GM23338 (cell line): ENCODE data around the gene ZFHX3. TPM values are rescaled to one million over a fixed set of nuclear protein-coding genes. Genes with fewer than 3 reads are reported as not detected.

Source experiments
- ATAC-seq: fragments of 200-7000 bp; cut with Tn5 transposase; 3 replicates; pipeline ENCODE4 v1.9.1; 2020
- DNase-seq: peaks from one replicate; pipeline ENCODE4 v3.0.0-alpha.2; 2015; ENCODE audit warnings: low spot score
- H2AFZ ChIP-seq: fragments of 200-600 bp; sonication (generic); 2 replicates; pipeline ENCODE4 v1.8.0; 2016; ENCODE audit warnings: antibody characterized with exemption, mild to moderate bottlenecking, moderate library complexity
- H3F3A ChIP-seq: fragments of 200-600 bp; sonication (generic); replicated peaks from 2 replicates; pipeline ENCODE4 v1.8.0; 2017; ENCODE audit warnings: antibody characterized with exemption, mixed run types, low read depth
- H3K27ac ChIP-seq: fragments of 200-600 bp; sonication (generic); 2 replicates; pipeline ENCODE4 v1.6.1; 2016; ENCODE audit warnings: low read depth
- H3K27me3 ChIP-seq: fragments of 200-600 bp; sonication (generic); 2 replicates; pipeline ENCODE4 v1.8.0; 2016; ENCODE audit warnings: mild to moderate bottlenecking, mixed run types, moderate library complexity; ENCODE audit not compliant: insufficient read depth
- H3K36me3 ChIP-seq: fragments of 200-600 bp; sonication (generic); 2 replicates; pipeline ENCODE4 v1.8.0; 2016; ENCODE audit warnings: mild to moderate bottlenecking; ENCODE audit not compliant: insufficient read depth
- H3K4me1 ChIP-seq: fragments of 200-600 bp; sonication (generic); 2 replicates; pipeline ENCODE4 v1.8.0; 2016; ENCODE audit warnings: mild to moderate bottlenecking, moderate library complexity; ENCODE audit not compliant: insufficient read depth
- H3K4me2 ChIP-seq: fragments of 200-600 bp; sonication (generic); 2 replicates; pipeline ENCODE4 v1.7.1; 2017; ENCODE audit warnings: mixed run types
- H3K4me3 ChIP-seq: fragments of 200-600 bp; sonication (generic); 2 replicates; pipeline ENCODE4 v1.6.1; 2016; ENCODE audit warnings: mixed run types
- H3K79me2 ChIP-seq: fragments of 200-600 bp; sonication (generic); replicated peaks from 2 replicates; pipeline ENCODE4 v1.8.0; 2017; ENCODE audit warnings: mild to moderate bottlenecking; ENCODE audit not compliant: insufficient read depth
- H3K9me2 ChIP-seq: fragments of 200-600 bp; sonication (generic); 2 replicates; pipeline ENCODE4 v1.8.0; 2017; ENCODE audit not compliant: insufficient read depth
- H4K20me1 ChIP-seq: fragments of 200-600 bp; sonication (generic); replicated peaks from 2 replicates; pipeline ENCODE4 v1.8.0; 2017; ENCODE audit warnings: mild to moderate bottlenecking; ENCODE audit not compliant: insufficient read depth
- H3K27ac Mint-ChIP-seq: 2 replicates; pipeline ENCODE4 v1.8.0; 2020; ENCODE audit warnings: inconsistent platforms, mild to moderate bottlenecking, moderate library complexity, mixed read lengths
- H3K27me3 Mint-ChIP-seq: 3 replicates; pipeline ENCODE4 v1.8.0; 2022; ENCODE audit warnings: low read depth, mild to moderate bottlenecking, moderate library complexity, mixed read lengths, inconsistent platforms; ENCODE audit not compliant: insufficient read depth, poor library complexity
- H3K36me3 Mint-ChIP-seq: 3 replicates; pipeline ENCODE4 v1.8.0; 2021; ENCODE audit warnings: low read depth, mild to moderate bottlenecking, inconsistent platforms, moderate library complexity, mixed read lengths
- H3K4me1 Mint-ChIP-seq: 3 replicates; pipeline ENCODE4 v1.8.0; 2020; ENCODE audit warnings: mild to moderate bottlenecking, inconsistent platforms, mixed read lengths
- H3K4me3 Mint-ChIP-seq: 3 replicates; pipeline ENCODE4 v1.8.0; 2021; ENCODE audit warnings: moderate library complexity, mild to moderate bottlenecking, inconsistent platforms, mixed read lengths
- H3K9me3 Mint-ChIP-seq: 3 replicates; pipeline ENCODE4 v1.8.0; 2020; ENCODE audit warnings: moderate library complexity, mild to moderate bottlenecking, inconsistent platforms, mixed read lengths
- CREB1 ChIP-seq: fragments of 250-450 bp; sonication (Bioruptor Pico); IDR thresholded peaks from 2 replicates; pipeline ENCODE4 v1.5.0; 2020; ENCODE audit warnings: low read depth, mild to moderate bottlenecking, moderate library complexity
- CTCF ChIP-seq, 2 experiments: fragments of 200-600 bp in 1 of 2; sonication (generic) in 1 of 2; conservative IDR thresholded peaks; 2 replicates each; pipeline versions ENCODE4 v1.5.1 to v1.6.1; 2016 to 2017; ENCODE audit warnings: antibody characterized with exemption in 2 of 2, low read depth in 2 of 2, mild to moderate bottlenecking in 2 of 2, moderate library complexity in 1 of 2
- ETS1 ChIP-seq: IDR thresholded peaks from 2 replicates; pipeline ENCODE4 v1.6.1; 2016; ENCODE audit warnings: antibody characterized with exemption
- JUNB ChIP-seq: IDR thresholded peaks from one replicate; pipeline ENCODE4 v1.6.1; 2016; ENCODE audit warnings: antibody characterized with exemption; ENCODE audit not compliant: unreplicated experiment
- NANOG ChIP-seq: IDR thresholded peaks from 2 replicates; pipeline ENCODE4 v1.6.1; 2016; ENCODE audit warnings: antibody characterized with exemption, borderline replicate concordance
- POLR2AphosphoS5 ChIP-seq: IDR thresholded peaks from 2 replicates; pipeline ENCODE4 v1.6.1; 2016; ENCODE audit warnings: antibody characterized with exemption, low read depth
- STAT1 ChIP-seq: IDR thresholded peaks from one replicate; pipeline ENCODE4 v1.6.1; 2016; ENCODE audit warnings: antibody characterized with exemption; ENCODE audit not compliant: unreplicated experiment
- ZNF462 ChIP-seq: fragments of 250-450 bp; sonication (Bioruptor Pico); IDR thresholded peaks from 2 replicates; pipeline ENCODE4 v1.5.0; 2020; ENCODE audit warnings: mild to moderate bottlenecking, moderate library complexity
- polyA plus RNA-seq: library from polyadenylated mRNA; unstranded; fragments of >200 nt; fragmentation: Nextera tagmentation; extraction: Ambion mirVana; gene quantifications from 2 replicates; pipeline ENCODE4 v1.2.1, GENCODE V29; 2016
- total RNA-seq: library from RNA; depleted of rRNA; stranded (reverse); fragments of >200 nt; shearing (Covaris generic); gene quantifications from 2 replicates; pipeline ENCODE4 v1.2.3, GENCODE V29; 2014

The ZFHX3 gene
- total and polyA plus RNA-seq, 2 experiments from 2014 or later, result 1.0 to 1.5 TPM

DNA sequence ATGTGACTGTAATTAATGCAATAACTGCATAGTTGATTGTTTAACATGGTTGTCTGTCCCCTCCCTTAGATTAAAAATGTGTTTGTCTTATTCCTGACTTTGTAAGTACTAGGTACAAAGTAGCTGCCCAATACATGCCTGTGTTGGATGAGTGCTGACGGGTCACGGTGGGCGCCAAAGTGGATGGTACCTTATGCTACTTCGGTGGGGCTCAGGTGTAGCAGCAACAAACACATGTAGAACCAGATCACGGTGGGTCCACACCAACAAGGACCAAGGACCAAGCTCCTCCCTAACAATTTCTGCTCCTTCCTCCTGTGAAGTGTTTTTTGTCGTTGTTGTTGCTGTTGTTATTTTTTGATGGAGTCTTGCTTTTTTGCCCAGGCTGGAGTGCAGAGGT, 46.4 kb upstream of the ZFHX3 start:
- no peak overlapping the region for H3K4me3 ChIP-seq
- ATAC-seq, result no peak
- TF ChIP-seq JUNB (no peak), CTCF (conservative IDR thresholded peaks at IDR 0.05; ENCODE audit: low read depth in 2 of 2) (no peak), NANOG (no peak), STAT1 (no peak), CREB1 (CRISPR knock-in tag) (no peak), POLR2AphosphoS5 (no peak), ETS1 (no peak)
- H3K9me2 ChIP-seq, result no peaks in the 10 kb centered on the region
- H3K4me2 ChIP-seq, result no peak overlapping the region
- H3K4me1 ChIP-seq, result no peaks in the 10 kb centered on the region
- no peak overlapping the region for H2AFZ ChIP-seq
- H3K9me3 Mint-ChIP-seq, result no peaks in the 10 kb centered on the region
- H3K27me3 Mint-ChIP-seq, result peaks cover 3% of the 10 kb centered on the region
- H3K4me1 Mint-ChIP-seq, result 0 out of 3 replicates have a peak, but pooled peaks cover 2% of the 10 kb centered on the region
- H3K36me3 Mint-ChIP-seq, result no peaks in the 10 kb centered on the region
- H3K27me3 ChIP-seq, result no peaks in the 10 kb centered on the region
- H3K27ac Mint-ChIP-seq, result no peak overlapping the region
- H3K79me2 ChIP-seq, result no peaks in the 10 kb centered on the region
- H4K20me1 ChIP-seq, result no peaks in the 10 kb centered on the region
- DNase-seq, result no peak
- H3F3A ChIP-seq, result no peaks in the 10 kb centered on the region
- H3K36me3 ChIP-seq, result no peaks in the 10 kb centered on the region
- H3K27ac ChIP-seq, result no peak overlapping the region
- H3K4me3 Mint-ChIP-seq, result no peak overlapping the region

- Mint-ChIP-seq H3K36me3 (no peaks in the 10 kb centered on the region), H3K27me3 (peaks cover 3% of the 10 kb centered on the region), H3K9me3 (no peaks in the 10 kb centered on the region), H3K4me1 (0 out of 3 replicates have a peak, but pooled peaks cover 2% of the 10 kb centered on the region), H3K27ac (no peak overlapping the region), H3K4me3 (no peak overlapping the region)
- H2AFZ ChIP-seq, result no peak overlapping the region; the same call in 1 of the 2 replicates
- no peak overlapping the region for H3K4me3 ChIP-seq
- DNase-seq (no peak), ATAC-seq (no peak)
- no peak overlapping the region for H3K4me2 ChIP-seq
- H3K9me2 ChIP-seq, result no peaks in the 10 kb centered on the region
- H3K27me3 ChIP-seq, result no peaks in the 10 kb centered on the region
- H4K20me1 ChIP-seq, result no peaks in the 10 kb centered on the region
- H3K4me1 ChIP-seq, result no peaks in the 10 kb centered on the region
- H3F3A ChIP-seq, result no peaks in the 10 kb centered on the region
- no peak for TF ChIP-seq CREB1 (CRISPR knock-in tag)
- no peak for TF ChIP-seq CTCF (conservative IDR thresholded peaks at IDR 0.05; ENCODE audit: low read depth in 2 of 2)
- no peak for TF ChIP-seq STAT1
- TF ChIP-seq ZNF462 (CRISPR knock-in tag), result no peak
- no peaks in the 10 kb centered on the region for H3K36me3 ChIP-seq
- H3K27ac ChIP-seq, result no peak overlapping the region
- no peaks in the 10 kb centered on the region for H3K79me2 ChIP-seq
Observed at GRCh38 chr16:73093146-73094144, 45.5 kb upstream of the ZFHX3 start.
